ENCODE results near the gene TMEM238L. TPM values are rescaled to one million over a fixed set of nuclear protein-coding genes. Genes with fewer than 3 reads are reported as not detected.

TMEM238L gene
- total and polyA plus RNA-seq, 3 experiments from 2014 or later = not detected

GRCh38 chr17:10802496-10803284 is 1.2 kb downstream of the TMEM238L start:
- Mint-ChIP-seq H3K4me3 (no peak overlapping the region), H3K36me3 (no peaks in the 10 kb centered on the region), H3K4me1 (no peaks in the 10 kb centered on the region), H3K27me3 (peaks cover 0 to 4% of the 10 kb centered on the region in 2 donors), H3K27ac (no peak overlapping the region), H3K9me3 (no peaks in the 10 kb centered on the region)
- DNase-seq = no peak
- ChIA-PET POLR2A (no interaction called here), CTCF (no interaction called here)
- Histone ChIP-seq H3K4me3 (ENCODE audit: low read length) (no peak overlapping the region), H3K4me1 (ENCODE audit: insufficient read depth, low read length) (no peaks in the 10 kb centered on the region), H3K27ac (ENCODE audit: low read depth, low read length) (no peak overlapping the region), H3K36me3 (ENCODE audit: insufficient read depth, low read length) (no peaks in the 10 kb centered on the region), H3K9me3 (ENCODE audit: low read length) (no peaks in the 10 kb centered on the region), H3K27me3 (ENCODE audit: insufficient read depth, low read length, poor library complexity, severe bottlenecking) (no peaks in the 10 kb centered on the region)

GRCh38 chr17:10799407-10799806 is 4.5 kb downstream of the TMEM238L start:
- ChIA-PET POLR2A (no interaction called here), CTCF (no interaction called here)
- no peak for DNase-seq
- no peak overlapping the region for H3K27ac Mint-ChIP-seq
- H3K4me3 Mint-ChIP-seq = no peak overlapping the region
- no peaks in the 10 kb centered on the region for H3K4me1 Mint-ChIP-seq
- Histone ChIP-seq H3K27me3 (ENCODE audit: insufficient read depth, low read length, poor library complexity, severe bottlenecking) (no peaks in the 10 kb centered on the region), H3K4me3 (ENCODE audit: low read length) (no peak overlapping the region), H3K27ac (ENCODE audit: low read depth, low read length) (no peak overlapping the region), H3K4me1 (ENCODE audit: insufficient read depth, low read length) (no peaks in the 10 kb centered on the region), H3K36me3 (ENCODE audit: insufficient read depth, low read length) (no peaks in the 10 kb centered on the region), H3K9me3 (ENCODE audit: low read length) (no peaks in the 10 kb centered on the region)
- H3K27me3 Mint-ChIP-seq = no peaks in the 10 kb centered on the region
- no peaks in the 10 kb centered on the region for H3K9me3 Mint-ChIP-seq
- H3K36me3 Mint-ChIP-seq = no peaks in the 10 kb centered on the region

DNA sequence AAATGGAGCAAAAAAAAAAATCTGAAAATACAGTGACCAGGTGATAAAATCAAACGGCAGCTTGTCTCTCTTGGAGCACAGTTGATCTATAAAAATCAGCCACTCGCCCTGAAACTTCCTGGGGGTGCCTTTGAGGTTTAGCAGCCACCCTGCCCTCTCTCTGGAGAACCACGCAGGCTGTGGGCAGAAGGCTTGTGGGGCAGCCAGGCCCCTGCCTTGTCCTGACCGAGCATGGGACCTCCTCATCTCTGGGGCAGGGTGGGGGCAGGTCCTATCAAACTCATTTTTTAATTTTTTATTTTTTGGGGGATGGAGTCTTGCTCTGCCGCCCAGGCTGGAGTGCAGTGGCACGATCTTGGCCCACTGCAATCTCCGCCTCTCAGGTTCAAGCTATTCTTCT is 5.0 kb downstream of the TMEM238L start:
- no peaks in the 10 kb centered on the region for H3K9me3 ChIP-seq (ENCODE audit: low read length)
- no peaks in the 10 kb centered on the region for H3K4me1 Mint-ChIP-seq
- H3K36me3 ChIP-seq (ENCODE audit: insufficient read depth, low read length) = no peaks in the 10 kb centered on the region
- ChIA-PET POLR2A (no interaction called here), CTCF (no interaction called here)
- H3K27ac Mint-ChIP-seq = no peak overlapping the region
- no peaks in the 10 kb centered on the region for H3K4me1 ChIP-seq (ENCODE audit: insufficient read depth, low read length)
- peaks cover 1 to 2% of the 10 kb centered on the region in 2 donors for H3K27me3 Mint-ChIP-seq
- no peaks in the 10 kb centered on the region for H3K36me3 Mint-ChIP-seq
- no peaks in the 10 kb centered on the region for H3K9me3 Mint-ChIP-seq
- no peak overlapping the region for H3K4me3 Mint-ChIP-seq
- no peak overlapping the region for H3K27ac ChIP-seq (ENCODE audit: low read depth, low read length)
- no peak for DNase-seq
- H3K4me3 ChIP-seq (ENCODE audit: low read length) = no peak overlapping the region
- no peaks in the 10 kb centered on the region for H3K27me3 ChIP-seq (ENCODE audit: insufficient read depth, low read length, poor library complexity, severe bottlenecking)

DNA sequence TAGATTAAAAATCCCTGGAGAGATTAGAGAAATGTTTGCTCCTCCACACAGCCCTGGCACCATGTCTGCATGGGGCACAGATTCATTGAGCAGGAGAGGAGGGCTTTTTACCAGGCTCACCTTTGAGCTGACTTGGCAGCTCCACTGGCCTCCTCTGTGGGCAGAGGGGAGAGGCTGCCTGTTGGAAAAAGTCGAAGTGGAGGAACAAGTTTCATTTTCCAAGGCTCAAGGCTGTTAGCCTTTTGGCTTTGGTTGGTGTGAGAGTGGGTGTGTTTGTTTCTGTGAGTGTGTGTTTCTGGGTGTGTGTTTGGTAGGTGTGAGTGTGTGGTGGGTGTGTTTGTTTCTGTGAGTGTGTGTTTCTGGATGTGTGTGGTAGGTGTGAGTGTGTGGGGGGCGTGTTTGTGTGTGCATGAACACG is 5.6 kb downstream of the TMEM238L start:
- DNase-seq = no peak
- Histone ChIP-seq H3K4me3 (ENCODE audit: low read length) (no peak overlapping the region), H3K36me3 (ENCODE audit: insufficient read depth, low read length) (no peaks in the 10 kb centered on the region), H3K4me1 (ENCODE audit: insufficient read depth, low read length) (no peaks in the 10 kb centered on the region), H3K9me3 (ENCODE audit: low read length) (no peaks in the 10 kb centered on the region), H3K27ac (ENCODE audit: low read depth, low read length) (no peak overlapping the region), H3K27me3 (ENCODE audit: insufficient read depth, low read length, poor library complexity, severe bottlenecking) (no peaks in the 10 kb centered on the region)
- no peak overlapping the region for H3K27ac Mint-ChIP-seq
- no peak overlapping the region for H3K4me3 Mint-ChIP-seq
- ChIA-PET CTCF (no interaction called here), POLR2A (no interaction called here)
- no peaks in the 10 kb centered on the region for H3K9me3 Mint-ChIP-seq
- peaks cover 2 to 7% of the 10 kb centered on the region in 2 donors for H3K27me3 Mint-ChIP-seq
- H3K36me3 Mint-ChIP-seq = no peaks in the 10 kb centered on the region
- no peaks in the 10 kb centered on the region for H3K4me1 Mint-ChIP-seq

GRCh38 chr17:10797476-10798328 is 6.2 kb downstream of the TMEM238L start:
- no peak for DNase-seq
- CTCF ChIA-PET = no interaction called here

GRCh38 chr17:10793816-10794215 is 10.1 kb downstream of the TMEM238L start:
- no peaks in the 10 kb centered on the region for H3K9me3 Mint-ChIP-seq
- POLR2A ChIA-PET = no interaction called here
- H3K4me3 Mint-ChIP-seq = no peak overlapping the region
- no peak for DNase-seq
- Histone ChIP-seq H3K9me3 (ENCODE audit: low read length) (no peaks in the 10 kb centered on the region), H3K27me3 (ENCODE audit: insufficient read depth, low read length, poor library complexity, severe bottlenecking) (no peaks in the 10 kb centered on the region), H3K27ac (ENCODE audit: low read depth, low read length) (no peak overlapping the region), H3K4me1 (ENCODE audit: insufficient read depth, low read length) (no peaks in the 10 kb centered on the region), H3K36me3 (ENCODE audit: insufficient read depth, low read length) (no peaks in the 10 kb centered on the region), H3K4me3 (ENCODE audit: low read length) (no peak overlapping the region)
- peaks cover 10 to 11% of the 10 kb centered on the region in 2 donors for H3K27me3 Mint-ChIP-seq
- H3K4me1 Mint-ChIP-seq = no peaks in the 10 kb centered on the region
- no peak overlapping the region for H3K27ac Mint-ChIP-seq
- CTCF ChIA-PET = no interaction called here
- H3K36me3 Mint-ChIP-seq = no peaks in the 10 kb centered on the region

More at GRCh38 chr17:10797476-10798328, 6.2 kb downstream of the TMEM238L start:
- POLR2A ChIA-PET = no interaction called here
- Histone ChIP-seq H3K4me1 (ENCODE audit: insufficient read depth, low read length) (no peaks in the 10 kb centered on the region), H3K36me3 (ENCODE audit: insufficient read depth, low read length) (no peaks in the 10 kb centered on the region), H3K27me3 (ENCODE audit: insufficient read depth, low read length, poor library complexity, severe bottlenecking) (no peaks in the 10 kb centered on the region), H3K9me3 (ENCODE audit: low read length) (no peaks in the 10 kb centered on the region), H3K4me3 (ENCODE audit: low read length) (no peak overlapping the region), H3K27ac (ENCODE audit: low read depth, low read length) (no peak overlapping the region)
- Mint-ChIP-seq H3K4me1 (no peaks in the 10 kb centered on the region), H3K4me3 (no peak overlapping the region), H3K27me3 (peaks cover 2 to 7% of the 10 kb centered on the region in 2 donors), H3K36me3 (no peaks in the 10 kb centered on the region), H3K27ac (no peak overlapping the region), H3K9me3 (no peaks in the 10 kb centered on the region)

DNA sequence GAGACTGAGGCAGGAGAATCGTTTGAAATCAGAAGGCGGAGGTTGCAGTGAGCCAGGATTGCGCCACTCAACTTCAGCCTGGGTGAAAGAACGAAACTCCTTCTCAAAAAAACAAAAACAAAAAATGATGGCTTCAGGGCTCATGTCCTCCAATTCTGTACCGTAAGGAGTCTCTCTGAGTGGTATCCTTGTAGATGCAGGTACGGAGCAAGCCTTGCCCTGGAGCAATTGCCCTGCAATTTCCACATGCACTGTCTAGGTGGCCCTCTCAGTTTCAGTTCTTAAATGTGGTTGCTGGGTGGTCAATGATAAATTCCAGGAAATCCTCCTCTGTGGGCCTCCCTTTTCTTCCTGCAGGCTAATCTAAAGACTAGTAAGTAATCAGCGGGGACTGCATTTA is 10.6 kb downstream of the TMEM238L start:
- Histone ChIP-seq H3K9me3 (ENCODE audit: low read length) (no peaks in the 10 kb centered on the region), H3K4me3 (ENCODE audit: low read length) (no peak overlapping the region), H3K27ac (ENCODE audit: low read depth, low read length) (no peak overlapping the region), H3K4me1 (ENCODE audit: insufficient read depth, low read length) (no peaks in the 10 kb centered on the region), H3K27me3 (ENCODE audit: insufficient read depth, low read length, poor library complexity, severe bottlenecking) (no peaks in the 10 kb centered on the region), H3K36me3 (ENCODE audit: insufficient read depth, low read length) (no peaks in the 10 kb centered on the region)
- no peaks in the 10 kb centered on the region for H3K4me1 Mint-ChIP-seq
- ChIA-PET CTCF (no interaction called here), POLR2A (no interaction called here)
- H3K27ac Mint-ChIP-seq = no peak overlapping the region
- no peak for DNase-seq
- H3K27me3 Mint-ChIP-seq = peaks cover 10 to 13% of the 10 kb centered on the region in 2 donors
- no peaks in the 10 kb centered on the region for H3K9me3 Mint-ChIP-seq
- no peaks in the 10 kb centered on the region for H3K36me3 Mint-ChIP-seq
- no peak overlapping the region for H3K4me3 Mint-ChIP-seq

DNA sequence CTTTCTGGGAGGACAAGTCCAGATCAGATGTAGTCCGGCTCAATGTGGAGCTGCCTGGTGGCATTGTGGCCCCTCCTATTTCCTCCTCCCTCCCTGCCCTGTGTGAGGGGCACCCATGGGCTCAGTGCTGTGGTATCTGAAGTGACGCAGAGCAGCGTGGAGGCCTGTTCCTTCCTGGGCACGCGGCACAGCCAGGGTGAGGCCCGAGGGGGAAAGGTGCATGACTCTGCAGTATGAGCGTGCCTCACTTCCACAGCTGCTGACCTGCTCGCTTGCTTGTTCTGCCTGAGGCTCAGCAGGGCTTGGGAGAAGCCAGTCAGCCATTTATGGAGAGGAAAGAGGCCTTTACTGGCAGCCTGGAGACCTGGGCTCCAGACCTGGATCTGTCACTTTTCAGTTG is 11.7 kb downstream of the TMEM238L start:
- no peaks in the 10 kb centered on the region for H3K27me3 ChIP-seq (ENCODE audit: insufficient read depth, low read length, poor library complexity, severe bottlenecking)
- no peak overlapping the region for H3K4me3 ChIP-seq (ENCODE audit: low read length)
- POLR2A ChIA-PET = no interaction called here
- CTCF ChIA-PET = no interaction called here
- no peaks in the 10 kb centered on the region for H3K9me3 ChIP-seq (ENCODE audit: low read length)
- no peaks in the 10 kb centered on the region for H3K9me3 Mint-ChIP-seq
- H3K4me1 Mint-ChIP-seq = no peaks in the 10 kb centered on the region
- H3K4me3 Mint-ChIP-seq = no peak overlapping the region
- H3K27me3 Mint-ChIP-seq = peaks cover 11 to 22% of the 10 kb centered on the region in 2 donors
- H3K36me3 ChIP-seq (ENCODE audit: insufficient read depth, low read length) = no peaks in the 10 kb centered on the region
- H3K27ac Mint-ChIP-seq = no peak overlapping the region
- DNase-seq = no peak
- H3K4me1 ChIP-seq (ENCODE audit: insufficient read depth, low read length) = no peaks in the 10 kb centered on the region
- no peaks in the 10 kb centered on the region for H3K36me3 Mint-ChIP-seq
- H3K27ac ChIP-seq (ENCODE audit: low read depth, low read length) = no peak overlapping the region

Measured in CD8-positive, alpha-beta memory T cell (primary cell).